ENCODE measurements around the gene PLA2R1. TPM values are rescaled to one million over a fixed set of nuclear protein-coding genes. Genes with fewer than 3 reads are reported as not detected.

PLA2R1 gene
- total and polyA plus RNA-seq, 10 of the 15 experiments (the other 5 are each of a cell fraction or from before 2014, with no cell fraction given), result 0.01 to 0.05 (median 0.02) TPM; not detected in 6

DNA sequence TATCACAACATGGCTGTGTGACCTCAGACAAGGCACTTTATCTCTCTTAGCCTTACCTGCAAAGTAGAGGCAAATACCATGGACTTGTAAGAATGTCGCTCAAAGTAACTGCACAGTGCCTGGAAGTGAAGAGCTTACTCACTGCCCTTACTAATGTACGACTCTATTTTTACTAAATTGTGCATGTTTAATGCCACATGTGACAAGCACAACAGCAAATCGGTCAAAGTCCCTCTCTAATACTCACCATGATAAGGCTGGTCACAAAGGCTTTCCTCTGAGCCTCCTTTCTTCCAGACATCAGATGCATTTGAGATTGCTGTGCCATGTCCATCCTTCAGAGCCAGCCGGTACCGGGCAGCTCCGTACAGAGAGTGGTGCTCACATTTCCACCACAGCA lies 164.0 kb downstream of the PLA2R1 start:
- no peaks in the 10 kb centered on the region for H3K27me3 ChIP-seq (replicated peaks in 1 of 2; ENCODE audit: control insufficient read depth in 2 of 2, insufficient read depth in 2 of 2, low read length in 1 of 2)
- ChIA-PET SMC1A (ENCODE audit: uncharacterized antibody, unreplicated experiment) (interaction anchor here (1.0 to 51.7 kb wide), 3 partner anchors 3 to 41 kb away, joined by 4 to 1536 read pairs (median 1536); partner anchors contain the start of gene LY75), CTCF (interaction anchor here (0.9 to 22.7 kb wide), 6 partner anchors 8 to 70 kb away, joined by 3 to 335 read pairs (median 12); no protein-coding TSS in a partner anchor), POLR2A (interaction anchor here (0.6 to 46.2 kb wide), 5 partner anchors 1 to 50 kb away, joined by 4 to 840 read pairs (median 22); partner anchors contain the start of gene LY75), RAD21 (ENCODE audit: unreplicated experiment) (interaction anchor here (2.7 to 11.6 kb wide), 4 partner anchors 7 to 40 kb away, joined by 12 to 137 read pairs (median 52); no protein-coding TSS in a partner anchor)
- no peak overlapping the region for H2AFZ ChIP-seq (ENCODE audit: control insufficient read depth, low read depth, low read length)
- no peak overlapping the region; the same call in 1 of the 2 replicates for H3K4me3 ChIP-seq
- no peaks in the 10 kb centered on the region for H3K9me3 ChIP-seq (replicated peaks; ENCODE audit: control insufficient read depth, insufficient read depth, low read length)
- intact Hi-C loops (cut with micrococcal nuclease; ENCODE audit: unreplicated experiment), result loop anchor here (5.0 to 10.0 kb wide), 4 partner anchors 34 to 1266 kb away; partner anchors contain the start of genes ITGB6 and TANK
- H3K4me1 ChIP-seq (ENCODE audit: control insufficient read depth, insufficient read depth, low read length), result peaks cover 73% of the 10 kb centered on the region
- peak overlapping the region; percentile 83 for H3K27ac ChIP-seq (ENCODE audit: control insufficient read depth, insufficient read depth)
- peaks cover 0 to 15% of the 10 kb centered on the region in 2 experiments; a peak in 3 of 4 replicates for H3K36me3 ChIP-seq (ENCODE audit: control insufficient read depth in 2 of 2, insufficient read depth in 2 of 2, low read length in 1 of 2)
- DNase-seq (ENCODE audit: low read depth, low spot score), result no peak
- in situ Hi-C loops (cut with MboI), result no loop called here
- no peaks in the 10 kb centered on the region for H4K20me1 ChIP-seq (ENCODE audit: control insufficient read depth, insufficient read depth)
- no peak for FAIRE-seq
- no peak overlapping the region for H3K9ac ChIP-seq (ENCODE audit: control insufficient read depth, insufficient read depth, low read length)
- WGBS (ENCODE audit: insufficient coverage, insufficient replicate concordance, low lambda C conversion rate, missing lambda C conversion rate), result 93% methylated on average over 6 of the region's 6 CpGs
- no peak for ATAC-seq
- H3K4me2 ChIP-seq (ENCODE audit: control insufficient read depth, insufficient read depth), result peak overlapping the region; percentile 73
- H3K79me2 ChIP-seq (ENCODE audit: control insufficient read depth, insufficient read depth, low read length), result peaks cover 75% of the 10 kb centered on the region
- BruUV-seq (replicated peaks), result no TSS peak
- TF ChIP-seq, protein P1, sequence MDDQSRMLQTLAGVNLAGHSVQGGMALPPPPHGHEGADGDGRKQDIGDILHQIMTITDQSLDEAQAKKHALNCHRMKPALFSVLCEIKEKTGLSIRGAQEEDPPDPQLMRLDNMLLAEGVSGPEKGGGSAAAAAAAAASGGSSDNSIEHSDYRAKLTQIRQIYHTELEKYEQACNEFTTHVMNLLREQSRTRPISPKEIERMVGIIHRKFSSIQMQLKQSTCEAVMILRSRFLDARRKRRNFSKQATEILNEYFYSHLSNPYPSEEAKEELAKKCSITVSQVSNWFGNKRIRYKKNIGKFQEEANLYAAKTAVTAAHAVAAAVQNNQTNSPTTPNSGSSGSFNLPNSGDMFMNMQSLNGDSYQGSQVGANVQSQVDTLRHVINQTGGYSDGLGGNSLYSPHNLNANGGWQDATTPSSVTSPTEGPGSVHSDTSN (IDR thresholded peaks at IDR 0.05; ENCODE audit: insufficient replicate concordance, low read depth, low read length), result peak; percentile 27
- TF ChIP-seq, protein P2, sequence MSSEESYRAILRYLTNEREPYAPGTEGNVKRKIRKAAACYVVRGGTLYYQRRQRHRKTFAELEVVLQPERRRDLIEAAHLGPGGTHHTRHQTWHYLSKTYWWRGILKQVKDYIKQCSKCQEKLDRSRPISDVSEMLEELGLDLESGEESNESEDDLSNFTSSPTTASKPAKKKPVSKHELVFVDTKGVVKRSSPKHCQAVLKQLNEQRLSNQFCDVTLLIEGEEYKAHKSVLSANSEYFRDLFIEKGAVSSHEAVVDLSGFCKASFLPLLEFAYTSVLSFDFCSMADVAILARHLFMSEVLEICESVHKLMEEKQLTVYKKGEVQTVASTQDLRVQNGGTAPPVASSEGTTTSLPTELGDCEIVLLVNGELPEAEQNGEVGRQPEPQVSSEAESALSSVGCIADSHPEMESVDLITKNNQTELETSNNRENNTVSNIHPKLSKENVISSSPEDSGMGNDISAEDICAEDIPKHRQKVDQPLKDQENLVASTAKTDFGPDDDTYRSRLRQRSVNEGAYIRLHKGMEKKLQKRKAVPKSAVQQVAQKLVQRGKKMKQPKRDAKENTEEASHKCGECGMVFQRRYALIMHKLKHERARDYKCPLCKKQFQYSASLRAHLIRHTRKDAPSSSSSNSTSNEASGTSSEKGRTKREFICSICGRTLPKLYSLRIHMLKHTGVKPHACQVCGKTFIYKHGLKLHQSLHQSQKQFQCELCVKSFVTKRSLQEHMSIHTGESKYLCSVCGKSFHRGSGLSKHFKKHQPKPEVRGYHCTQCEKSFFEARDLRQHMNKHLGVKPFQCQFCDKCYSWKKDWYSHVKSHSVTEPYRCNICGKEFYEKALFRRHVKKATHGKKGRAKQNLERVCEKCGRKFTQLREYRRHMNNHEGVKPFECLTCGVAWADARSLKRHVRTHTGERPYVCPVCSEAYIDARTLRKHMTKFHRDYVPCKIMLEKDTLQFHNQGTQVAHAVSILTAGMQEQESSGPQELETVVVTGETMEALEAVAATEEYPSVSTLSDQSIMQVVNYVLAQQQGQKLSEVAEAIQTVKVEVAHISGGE (CRISPR knock-in tag; IDR thresholded peaks at IDR 0.05), result no peak
- TF ChIP-seq, protein P3, sequence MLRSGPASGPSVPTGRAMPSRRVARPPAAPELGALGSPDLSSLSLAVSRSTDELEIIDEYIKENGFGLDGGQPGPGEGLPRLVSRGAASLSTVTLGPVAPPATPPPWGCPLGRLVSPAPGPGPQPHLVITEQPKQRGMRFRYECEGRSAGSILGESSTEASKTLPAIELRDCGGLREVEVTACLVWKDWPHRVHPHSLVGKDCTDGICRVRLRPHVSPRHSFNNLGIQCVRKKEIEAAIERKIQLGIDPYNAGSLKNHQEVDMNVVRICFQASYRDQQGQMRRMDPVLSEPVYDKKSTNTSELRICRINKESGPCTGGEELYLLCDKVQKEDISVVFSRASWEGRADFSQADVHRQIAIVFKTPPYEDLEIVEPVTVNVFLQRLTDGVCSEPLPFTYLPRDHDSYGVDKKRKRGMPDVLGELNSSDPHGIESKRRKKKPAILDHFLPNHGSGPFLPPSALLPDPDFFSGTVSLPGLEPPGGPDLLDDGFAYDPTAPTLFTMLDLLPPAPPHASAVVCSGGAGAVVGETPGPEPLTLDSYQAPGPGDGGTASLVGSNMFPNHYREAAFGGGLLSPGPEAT (IDR thresholded peaks at IDR 0.05; ENCODE audit: low read depth), result no peak
- TF ChIP-seq ZNF622 (IDR thresholded peaks at IDR 0.05) (no peak), TCF3 (IDR thresholded peaks at IDR 0.05; ENCODE audit: borderline replicate concordance, insufficient read depth, low read depth, low read length) (no peak)
- TF ChIP-seq, protein P4, sequence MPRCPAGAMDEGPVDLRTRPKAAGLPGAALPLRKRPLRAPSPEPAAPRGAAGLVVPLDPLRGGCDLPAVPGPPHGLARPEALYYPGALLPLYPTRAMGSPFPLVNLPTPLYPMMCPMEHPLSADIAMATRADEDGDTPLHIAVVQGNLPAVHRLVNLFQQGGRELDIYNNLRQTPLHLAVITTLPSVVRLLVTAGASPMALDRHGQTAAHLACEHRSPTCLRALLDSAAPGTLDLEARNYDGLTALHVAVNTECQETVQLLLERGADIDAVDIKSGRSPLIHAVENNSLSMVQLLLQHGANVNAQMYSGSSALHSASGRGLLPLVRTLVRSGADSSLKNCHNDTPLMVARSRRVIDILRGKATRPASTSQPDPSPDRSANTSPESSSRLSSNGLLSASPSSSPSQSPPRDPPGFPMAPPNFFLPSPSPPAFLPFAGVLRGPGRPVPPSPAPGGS (IDR thresholded peaks at IDR 0.05; ENCODE audit: borderline replicate concordance, insufficient read depth, low read depth, low read length, poor library complexity, severe bottlenecking), result peak; percentile 84
- TF ChIP-seq, protein P5, sequence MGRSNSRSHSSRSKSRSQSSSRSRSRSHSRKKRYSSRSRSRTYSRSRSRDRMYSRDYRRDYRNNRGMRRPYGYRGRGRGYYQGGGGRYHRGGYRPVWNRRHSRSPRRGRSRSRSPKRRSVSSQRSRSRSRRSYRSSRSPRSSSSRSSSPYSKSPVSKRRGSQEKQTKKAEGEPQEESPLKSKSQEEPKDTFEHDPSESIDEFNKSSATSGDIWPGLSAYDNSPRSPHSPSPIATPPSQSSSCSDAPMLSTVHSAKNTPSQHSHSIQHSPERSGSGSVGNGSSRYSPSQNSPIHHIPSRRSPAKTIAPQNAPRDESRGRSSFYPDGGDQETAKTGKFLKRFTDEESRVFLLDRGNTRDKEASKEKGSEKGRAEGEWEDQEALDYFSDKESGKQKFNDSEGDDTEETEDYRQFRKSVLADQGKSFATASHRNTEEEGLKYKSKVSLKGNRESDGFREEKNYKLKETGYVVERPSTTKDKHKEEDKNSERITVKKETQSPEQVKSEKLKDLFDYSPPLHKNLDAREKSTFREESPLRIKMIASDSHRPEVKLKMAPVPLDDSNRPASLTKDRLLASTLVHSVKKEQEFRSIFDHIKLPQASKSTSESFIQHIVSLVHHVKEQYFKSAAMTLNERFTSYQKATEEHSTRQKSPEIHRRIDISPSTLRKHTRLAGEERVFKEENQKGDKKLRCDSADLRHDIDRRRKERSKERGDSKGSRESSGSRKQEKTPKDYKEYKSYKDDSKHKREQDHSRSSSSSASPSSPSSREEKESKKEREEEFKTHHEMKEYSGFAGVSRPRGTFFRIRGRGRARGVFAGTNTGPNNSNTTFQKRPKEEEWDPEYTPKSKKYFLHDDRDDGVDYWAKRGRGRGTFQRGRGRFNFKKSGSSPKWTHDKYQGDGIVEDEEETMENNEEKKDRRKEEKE (IDR thresholded peaks at IDR 0.05), result no peak
